Umbilical cord (tissue), 2 donors: ENCODE data around the gene CBX4. TPM values are rescaled to one million over a fixed set of nuclear protein-coding genes. Genes with fewer than 3 reads are reported as not detected.

Experiments
- DNase-seq: peaks from one replicate; pipeline ENCODE4 v3.0.0-alpha.2; 2015; ENCODE audit warnings: low spot score
- total RNA-seq: library from RNA; depleted of rRNA; stranded (reverse); fragments of >200 nt; gene quantifications from one replicate; pipeline ENCODE4 v1.2.3, GENCODE V29; 2014; ENCODE audit warnings: low replicate concordance; ENCODE audit not compliant: insufficient read depth

The CBX4 gene
- 7.2 TPM for total RNA-seq

GRCh38 chr17:79839356-79840268 lies at the start of gene CBX4:
CBX4 (minus strand) TSS chr17:79839440; CDS start chr17:79839251, 189 bp downstream.
- peak; percentile 96 for DNase-seq

- no peak for DNase-seq
Observed at GRCh38 chr17:79888009-79888540, 48.8 kb upstream of the CBX4 start.

GRCh38 chr17:79887451-79887991 lies 48.3 kb upstream of the CBX4 start:
- no peak for DNase-seq

- no peak for DNase-seq
Observed at GRCh38 chr17:79883202-79883601, 44.0 kb upstream of the CBX4 start.

DNA sequence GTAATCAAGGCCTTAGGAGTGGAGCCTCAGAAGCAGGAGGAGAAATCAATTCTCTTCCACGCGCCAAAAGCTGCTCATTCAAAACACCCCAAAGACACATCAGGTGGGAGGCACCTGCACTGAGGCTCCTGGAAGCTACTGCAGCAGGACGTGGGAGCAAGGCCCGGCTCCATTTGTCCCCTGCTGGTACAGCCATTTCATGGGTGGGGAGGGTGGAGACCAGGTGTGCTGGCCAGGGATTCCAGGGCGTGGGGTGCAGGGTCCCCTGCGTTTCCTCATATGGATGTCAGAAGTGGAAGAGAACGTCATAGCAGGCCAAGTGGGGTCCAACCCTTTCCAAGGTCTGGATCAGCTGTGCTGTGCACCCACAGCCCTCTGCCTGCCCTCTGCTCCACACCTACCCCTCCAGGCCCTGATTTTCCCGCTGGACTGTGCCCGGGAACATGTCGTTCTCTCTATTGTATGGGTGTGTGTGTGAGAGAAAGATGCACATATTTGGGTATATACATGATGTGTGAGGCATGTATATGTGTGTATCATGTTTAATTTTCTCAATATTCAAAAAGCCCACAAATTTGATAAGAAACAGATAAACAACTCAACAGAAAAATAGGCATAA lies 39.2 kb upstream of the CBX4 start:
- DNase-seq: no peak

- no peak for DNase-seq
Observed at GRCh38 chr17:79877041-79877440, 37.8 kb upstream of the CBX4 start.

GRCh38 chr17:79875511-79875910 lies 36.3 kb upstream of the CBX4 start:
- DNase-seq: no peak

- DNase-seq: no peak
Observed at GRCh38 chr17:79874329-79874981, 35.2 kb upstream of the CBX4 start.

DNA sequence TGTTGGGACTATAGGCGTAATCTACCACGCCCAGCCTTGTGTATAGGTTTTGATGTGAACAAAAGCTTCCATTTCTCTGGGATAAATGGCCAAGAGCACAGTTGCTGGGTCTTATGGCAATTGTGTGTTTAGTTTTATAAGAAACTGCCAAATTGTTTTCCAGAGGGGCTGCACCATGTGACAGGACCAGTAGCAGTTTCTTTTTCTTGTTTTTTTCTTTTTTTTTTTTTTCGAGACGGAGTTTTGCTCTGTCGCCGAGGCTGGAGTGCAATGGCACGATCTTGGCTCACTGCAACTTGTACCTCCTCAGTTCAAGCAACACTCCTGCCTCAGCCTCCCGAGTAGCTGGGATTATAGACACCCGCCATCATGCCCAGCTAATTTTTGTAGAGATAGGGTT lies 34.3 kb upstream of the CBX4 start:
- DNase-seq: no peak

GRCh38 chr17:79872762-79873161 lies 33.5 kb upstream of the CBX4 start:
- DNase-seq: no peak

- DNase-seq: no peak
Observed at GRCh38 chr17:79871131-79871530, 31.9 kb upstream of the CBX4 start.

DNA sequence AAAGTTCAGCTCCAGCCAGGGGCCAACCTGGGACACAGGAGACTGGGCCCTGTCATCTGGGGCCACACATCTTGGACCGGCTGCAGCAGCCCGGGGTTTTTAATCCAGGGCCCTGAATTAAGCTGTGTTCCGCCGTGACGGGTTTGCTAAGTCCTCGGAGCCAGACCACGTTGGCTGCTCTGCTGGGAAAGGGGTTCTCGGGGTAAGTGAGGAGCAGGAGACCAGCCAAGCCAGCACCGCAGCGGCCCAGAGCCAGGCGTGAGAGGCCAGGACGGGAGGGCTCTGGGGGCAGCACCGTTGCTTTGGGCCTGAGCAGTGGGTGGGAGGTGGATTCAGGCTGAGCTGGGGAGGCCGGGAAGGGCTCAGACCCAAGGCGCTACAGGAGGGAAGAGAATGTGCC lies 31.3 kb upstream of the CBX4 start:
- no peak for DNase-seq

- no peak for DNase-seq
Observed at GRCh38 chr17:79866791-79867518, 27.7 kb upstream of the CBX4 start.

- DNase-seq: no peak
Observed at GRCh38 chr17:79865351-79866210, 26.3 kb upstream of the CBX4 start.

DNA sequence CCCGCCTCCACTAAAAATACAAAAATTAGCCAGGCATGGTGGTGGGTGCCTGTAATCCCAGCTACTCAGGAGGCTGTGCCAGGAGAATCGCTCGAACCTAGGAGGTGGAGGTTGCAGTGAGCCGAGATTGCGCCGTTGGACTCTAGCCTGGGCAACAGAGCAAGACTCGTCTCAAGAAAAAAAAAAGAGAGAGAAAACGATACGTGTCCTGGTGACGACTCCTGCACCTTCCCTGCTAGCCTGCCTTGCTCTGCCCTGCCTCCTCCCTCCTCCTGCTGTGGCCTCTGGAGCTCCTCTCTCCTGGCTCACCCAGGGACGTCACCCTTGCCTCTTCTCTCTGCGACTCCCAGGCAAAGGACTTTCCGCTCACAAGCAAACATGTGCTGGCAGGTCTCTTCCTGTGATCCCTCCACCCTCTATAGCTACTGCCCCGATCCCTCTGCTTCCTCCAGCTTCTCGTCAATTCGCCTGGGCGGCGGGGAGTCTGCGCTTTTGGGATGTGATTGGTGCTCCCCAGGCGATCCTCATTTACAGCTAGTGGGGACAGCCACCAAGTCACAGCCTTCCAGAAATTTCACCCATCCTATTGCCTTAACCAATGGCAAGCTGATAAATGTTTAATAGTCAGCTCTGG lies 25.5 kb upstream of the CBX4 start:
- no peak for DNase-seq

DNA sequence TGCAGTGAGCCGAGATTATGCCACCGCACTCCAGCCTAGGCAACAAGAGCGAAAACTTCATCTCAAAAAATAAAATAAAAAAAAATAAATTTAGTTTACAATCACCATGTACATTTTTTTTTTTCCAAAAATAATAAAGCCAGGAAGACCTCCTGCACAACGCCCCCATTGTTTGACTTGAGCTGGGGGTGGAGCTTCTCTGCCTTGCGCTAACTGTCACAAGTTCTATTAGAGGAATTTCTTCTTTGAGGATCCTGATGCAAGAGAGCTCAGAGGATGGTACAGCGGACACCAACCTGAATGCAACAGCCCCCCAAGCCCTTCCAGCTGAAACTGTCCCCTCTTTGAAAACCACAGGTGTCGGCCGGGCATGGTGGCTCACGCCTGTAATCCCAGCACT lies 24.9 kb upstream of the CBX4 start:
- DNase-seq: no peak

- no peak for DNase-seq
Observed at GRCh38 chr17:79862771-79863440, 23.7 kb upstream of the CBX4 start.

- DNase-seq: no peak
Observed at GRCh38 chr17:79862238-79862637, 23.0 kb upstream of the CBX4 start.
